NCI-H1930 (cell line): ENCODE data around the gene CDCP2.

ENCODE experiments used
- DNase-seq, 2 experiments: peaks; one replicate each; lab custom pipeline; 2025; lab: John Stamatoyannopoulos, UW

The CDCP2 gene

DNA sequence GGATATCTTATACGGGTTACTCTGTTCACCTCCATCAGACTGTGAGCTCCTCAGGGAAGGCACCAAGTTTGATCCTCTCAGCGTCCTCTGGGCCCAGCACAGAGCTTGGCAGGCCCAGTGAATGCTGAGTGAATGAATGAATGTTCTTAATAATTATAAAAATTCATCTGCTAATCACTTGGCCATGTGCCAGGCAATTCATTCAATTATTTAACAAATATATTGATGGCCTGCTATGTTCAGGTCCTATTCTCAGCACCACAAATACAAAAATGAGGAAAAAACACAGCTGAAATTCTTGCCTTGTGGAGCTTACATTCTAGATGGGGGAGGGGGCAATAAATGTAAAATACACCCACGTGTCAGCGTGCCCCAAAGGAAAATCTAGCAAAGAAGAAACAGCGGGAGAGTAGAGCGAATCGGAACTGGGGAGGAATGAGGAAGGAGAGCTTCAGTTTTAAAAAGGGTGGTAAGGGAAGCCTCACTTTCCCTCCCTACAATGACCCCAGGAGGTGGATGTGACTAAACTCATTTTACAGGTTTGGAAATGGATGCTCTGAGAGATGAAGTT, 15.8 kb downstream of the CDCP2 start:
- no peak for DNase-seq

DNA sequence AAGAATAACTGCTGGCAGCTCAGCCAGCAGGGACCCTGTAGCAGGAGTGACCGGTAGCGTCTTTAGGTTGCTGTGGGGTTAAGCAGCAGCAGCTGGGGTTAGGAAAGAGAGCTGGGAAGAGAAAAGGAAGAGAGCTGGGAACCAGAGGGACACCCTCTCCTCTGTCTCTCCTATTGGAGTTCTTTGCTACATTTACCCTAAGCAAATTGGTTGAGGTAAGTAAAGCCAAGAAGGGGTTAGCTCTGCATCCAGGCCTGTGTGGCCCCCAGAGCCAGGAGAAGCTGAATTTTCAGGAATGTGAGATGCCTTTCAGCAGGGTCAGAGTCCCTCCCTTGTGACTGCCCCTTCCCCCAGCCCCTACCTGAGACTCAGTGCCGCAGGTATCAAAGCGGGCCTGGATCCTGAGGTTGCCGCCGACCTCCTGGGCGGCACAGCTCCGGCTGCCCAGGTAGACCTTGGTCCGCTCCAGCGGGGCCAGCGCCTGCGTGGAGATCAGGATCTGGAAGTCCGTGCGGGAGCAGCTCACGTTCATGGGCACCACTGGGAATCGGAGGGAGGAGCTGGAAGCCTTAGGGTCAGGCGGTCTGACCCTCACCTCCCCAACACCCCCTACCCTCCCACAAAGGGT, 16.4 kb downstream of the CDCP2 start:
- no peak for DNase-seq

DNA sequence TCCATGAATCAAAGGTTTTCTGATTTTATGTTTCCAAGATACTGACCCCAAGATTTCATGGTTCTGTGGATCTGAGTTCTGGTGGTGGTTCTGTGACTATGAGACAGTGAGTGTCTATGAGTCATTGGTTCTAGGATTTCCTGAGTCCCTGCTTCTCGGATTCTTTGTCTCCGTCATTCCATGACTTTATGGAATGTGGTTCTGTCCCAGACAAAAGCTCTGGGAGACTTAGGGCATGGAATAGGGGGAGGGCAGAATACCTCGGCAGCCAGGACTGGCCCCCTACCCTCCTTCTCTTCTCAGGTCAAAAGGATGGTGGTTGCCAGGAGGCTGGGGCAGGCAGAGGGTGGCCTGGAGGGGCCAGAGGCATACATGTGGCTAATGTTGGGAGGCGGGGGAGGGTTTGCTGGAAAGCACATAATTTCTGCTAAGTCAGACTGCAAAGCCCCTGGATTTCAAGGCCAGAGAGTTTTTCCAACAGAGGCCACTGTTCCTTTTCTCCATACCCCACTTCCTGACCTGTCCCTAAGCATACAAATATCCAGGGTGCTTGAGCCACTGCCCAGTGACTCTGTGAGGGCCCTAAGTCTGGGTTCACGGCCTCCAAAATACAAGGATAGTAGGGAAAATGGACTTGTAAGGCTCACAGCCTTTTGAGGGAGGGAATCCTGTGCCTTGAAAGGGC, 17.2 kb downstream of the CDCP2 start:
- no peak for DNase-seq

DNA sequence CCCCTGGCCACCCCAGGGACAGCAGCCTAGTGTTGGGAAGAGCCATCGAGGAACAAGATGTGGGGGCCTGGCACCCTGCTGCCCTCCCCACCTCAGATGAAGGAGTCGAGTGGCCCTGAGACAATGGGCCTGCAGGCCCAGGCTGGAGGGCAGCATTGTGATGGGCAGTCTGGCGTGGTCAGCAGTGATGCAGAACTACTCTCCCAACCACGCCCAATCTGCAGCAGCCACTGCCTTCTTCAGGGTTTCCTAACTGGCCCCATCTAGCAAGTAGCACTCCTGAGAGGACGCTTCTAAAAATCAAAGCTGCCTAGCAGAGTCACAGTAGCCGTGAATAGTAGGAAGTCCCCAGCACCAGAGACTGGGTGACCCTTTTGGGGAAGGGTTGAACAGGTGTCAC, 18.5 kb downstream of the CDCP2 start:
- DNase-seq: no peak

DNA sequence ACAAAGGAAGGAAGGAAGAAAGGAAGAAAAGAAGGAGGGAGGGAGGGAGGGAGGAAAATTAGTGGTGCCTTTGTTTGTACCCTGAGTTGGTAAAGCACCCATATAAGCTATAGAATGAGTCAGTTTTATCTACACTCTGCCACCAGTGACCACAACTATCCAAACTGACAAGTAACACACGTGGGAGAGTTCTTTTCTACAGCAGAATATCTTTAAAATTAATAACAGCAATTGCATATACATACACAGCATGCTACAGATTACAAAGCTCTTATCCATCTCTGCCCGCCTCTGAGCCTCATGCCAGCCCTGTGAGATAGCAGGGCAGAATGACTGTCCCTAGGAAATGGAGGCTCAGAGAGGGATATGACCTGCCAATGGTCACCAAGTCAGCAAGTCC, 20.3 kb downstream of the CDCP2 start:
- no peak for DNase-seq

DNA sequence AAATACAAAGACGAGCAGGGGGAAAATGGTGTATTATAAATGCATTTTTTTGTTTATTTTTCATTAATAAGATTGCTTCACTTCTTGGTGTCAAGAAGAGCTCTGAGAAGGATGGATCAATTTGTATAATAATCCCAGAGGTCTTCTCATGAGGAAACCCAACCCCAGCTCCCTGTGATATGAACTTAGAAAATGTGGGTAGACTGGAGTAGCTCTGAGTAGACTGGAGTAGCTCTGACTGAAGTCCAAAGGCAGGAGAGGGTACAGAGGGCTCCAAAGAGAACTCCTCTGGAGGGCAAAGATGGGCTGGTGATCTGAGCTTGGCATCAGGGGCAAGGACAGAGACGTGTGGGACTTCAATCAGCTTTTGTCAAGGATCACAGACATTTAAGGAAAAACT, 21.4 kb downstream of the CDCP2 start:
- no peak for DNase-seq

DNA sequence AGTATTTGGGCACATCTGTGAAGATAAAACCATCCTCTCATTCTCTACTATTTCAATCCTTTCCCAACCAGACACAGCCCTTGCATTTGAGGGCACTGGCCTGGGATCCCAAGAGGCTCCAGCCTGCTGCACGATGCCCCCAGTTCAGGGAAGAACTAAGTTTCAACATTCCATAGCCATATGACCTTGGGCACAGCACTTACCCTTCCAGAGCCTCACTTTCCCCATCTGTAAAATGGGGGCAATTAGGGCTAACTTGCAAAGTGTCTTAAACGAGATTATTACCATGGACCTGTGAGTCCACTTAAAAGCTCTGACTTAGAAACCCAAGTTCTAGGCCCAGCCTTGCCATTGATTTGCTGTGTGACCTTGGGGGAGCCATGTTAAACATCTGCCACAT, 22.9 kb downstream of the CDCP2 start:
- no peak for DNase-seq

DNA sequence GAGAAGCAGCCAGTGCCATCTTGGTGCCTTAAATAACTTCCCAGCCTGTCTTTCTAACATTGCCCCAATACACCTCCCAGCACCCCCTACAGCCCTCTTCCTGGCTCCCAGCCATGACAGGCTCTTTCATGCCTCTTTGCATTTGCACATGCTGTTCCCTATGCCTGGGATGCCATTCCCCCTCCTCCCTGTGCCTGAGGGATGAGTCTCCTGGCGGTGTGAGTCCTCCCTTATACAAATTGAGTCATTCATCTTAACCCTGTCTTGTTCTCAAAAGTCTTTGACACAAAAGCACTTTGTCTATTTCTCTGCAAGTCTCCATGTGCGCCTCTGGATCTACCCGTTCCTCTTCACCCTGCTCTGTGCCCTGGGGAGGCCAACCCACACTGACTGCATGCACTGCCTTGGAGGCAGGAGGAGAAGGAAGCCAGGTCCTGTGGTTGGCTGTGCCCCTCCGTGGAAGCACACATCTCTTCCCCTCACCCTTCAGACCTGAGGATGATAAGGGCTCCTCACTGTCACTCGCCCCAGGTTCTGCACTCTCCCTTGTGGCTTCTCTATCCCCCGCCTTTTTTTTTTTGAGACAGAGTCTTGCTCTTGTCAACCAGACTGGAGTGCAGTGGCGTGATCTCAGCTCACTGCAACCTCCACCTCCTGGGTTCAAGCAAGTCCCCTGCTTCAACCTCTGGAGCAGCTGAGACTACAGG, 25.1 kb downstream of the CDCP2 start:
- DNase-seq: no peak

DNA sequence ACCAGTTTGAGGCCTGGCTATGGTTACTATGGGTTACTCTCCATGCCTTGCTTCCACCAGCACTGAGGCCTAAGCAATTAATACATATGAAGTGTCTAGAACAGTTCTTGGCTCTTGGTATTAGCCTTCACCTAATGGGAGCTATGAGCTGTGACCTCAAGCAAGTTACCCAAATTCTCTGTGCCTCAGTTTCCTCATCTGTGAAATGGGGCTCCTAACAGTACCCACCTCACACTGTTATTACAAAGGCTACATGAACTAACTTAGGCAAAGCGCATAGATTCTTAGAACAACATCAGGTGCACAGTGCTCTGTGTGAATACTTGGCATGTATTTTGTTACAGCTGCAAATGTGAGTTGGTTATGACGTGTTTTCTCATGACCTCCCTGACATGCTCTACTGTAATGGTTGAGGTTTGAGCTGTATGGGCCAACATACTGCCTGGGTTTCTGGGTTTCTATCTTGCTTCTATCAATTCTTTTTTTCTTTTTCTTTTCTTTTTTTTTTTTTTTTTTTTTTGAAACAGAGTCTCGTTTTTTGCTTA, 26.5 kb downstream of the CDCP2 start:
- DNase-seq: no peak

DNA sequence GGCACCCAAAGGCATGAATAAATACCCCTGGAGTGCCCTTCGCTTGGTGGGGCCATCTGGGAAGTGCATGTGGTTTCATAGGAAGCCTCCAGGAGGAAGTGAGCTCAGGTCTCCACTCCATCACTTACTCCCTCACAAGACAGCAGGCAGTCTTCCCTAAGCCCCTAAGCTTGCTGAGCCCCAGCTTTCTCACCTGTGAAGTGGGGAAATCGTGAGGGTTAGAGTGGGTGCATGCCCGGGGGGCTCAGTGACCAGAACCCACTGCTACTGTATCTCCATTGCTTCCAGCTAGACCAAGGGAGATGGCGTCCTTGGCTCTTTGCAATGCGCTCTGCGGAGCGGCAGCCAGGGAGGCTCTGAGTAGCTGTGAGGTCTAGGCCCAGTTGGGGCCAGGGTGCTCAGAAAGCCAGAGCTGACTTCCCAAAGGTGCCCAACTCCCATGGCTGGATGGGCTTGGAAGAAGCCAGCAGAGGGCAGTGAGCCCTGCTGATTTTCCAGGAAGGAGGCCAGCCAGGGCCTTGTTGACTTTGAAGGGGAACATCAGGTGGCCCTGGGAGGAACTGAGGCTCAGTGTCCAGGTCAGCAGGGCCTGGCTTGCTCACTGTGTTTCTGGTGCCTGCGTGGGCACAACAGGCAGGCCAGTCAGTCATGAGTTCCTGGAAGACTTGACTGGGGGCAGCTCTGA, 27.3 kb downstream of the CDCP2 start:
- DNase-seq: no peak

DNA sequence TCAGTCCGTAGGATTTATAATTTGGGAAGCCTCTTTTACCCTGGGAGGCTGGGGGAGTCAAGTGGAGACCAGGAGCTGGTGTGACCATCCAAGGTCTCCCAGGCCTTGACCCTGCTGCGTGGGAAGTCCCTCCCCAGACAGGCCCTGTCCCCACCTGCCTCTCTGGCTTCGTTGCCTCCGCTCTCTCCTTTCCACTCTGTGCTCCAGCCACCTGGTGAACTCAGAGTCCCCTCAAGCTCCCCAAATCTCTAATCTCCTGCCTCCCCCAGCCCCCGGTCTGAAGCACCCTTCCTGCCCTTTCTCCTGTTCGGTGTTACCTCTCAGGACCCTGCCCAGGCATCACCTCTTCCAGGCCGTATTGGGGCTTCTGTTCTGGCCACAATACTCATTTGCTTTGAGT, 27.9 kb downstream of the CDCP2 start:
- DNase-seq: no peak

DNA sequence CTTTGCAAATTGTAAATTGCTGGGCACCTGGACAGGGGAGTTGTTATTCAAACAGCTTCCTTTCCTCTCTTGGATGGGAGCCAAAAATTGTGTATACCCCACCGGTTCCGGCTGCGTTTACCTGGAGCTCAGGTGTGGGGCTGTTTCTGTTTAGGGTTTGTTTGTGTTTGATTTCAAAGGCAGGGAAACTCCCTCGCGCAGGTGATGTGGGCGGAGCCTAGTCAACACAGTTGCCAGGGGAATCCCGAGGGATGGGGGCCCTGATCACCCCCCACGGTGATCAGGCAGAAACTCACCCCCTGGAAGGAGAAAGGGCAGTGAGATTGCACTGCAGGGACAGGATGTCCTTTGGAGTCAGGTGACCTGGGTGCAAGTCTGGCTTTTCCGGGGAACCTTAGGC, 28.3 kb downstream of the CDCP2 start:
- DNase-seq: no peak

DNA sequence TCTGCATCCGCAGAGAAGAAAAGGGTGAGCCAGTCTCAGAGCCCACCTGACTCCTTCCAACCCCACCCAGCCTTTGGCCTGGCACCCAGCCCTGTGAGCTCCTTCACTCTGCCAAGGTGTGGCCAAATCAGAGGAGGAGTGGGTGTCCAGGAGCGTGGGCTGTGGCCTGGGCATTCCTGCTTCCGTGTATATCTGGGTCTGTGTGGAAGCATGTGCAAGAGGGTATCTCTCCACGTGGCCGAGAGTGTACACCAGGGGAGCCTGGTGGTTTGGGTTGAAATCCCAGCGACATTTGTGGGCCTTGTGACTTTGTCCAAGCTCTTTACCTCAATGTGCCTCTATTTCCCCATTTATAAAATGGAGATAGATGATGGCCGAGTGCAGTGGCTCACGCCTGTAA, 29.8 kb downstream of the CDCP2 start:
- no peak for DNase-seq

DNA sequence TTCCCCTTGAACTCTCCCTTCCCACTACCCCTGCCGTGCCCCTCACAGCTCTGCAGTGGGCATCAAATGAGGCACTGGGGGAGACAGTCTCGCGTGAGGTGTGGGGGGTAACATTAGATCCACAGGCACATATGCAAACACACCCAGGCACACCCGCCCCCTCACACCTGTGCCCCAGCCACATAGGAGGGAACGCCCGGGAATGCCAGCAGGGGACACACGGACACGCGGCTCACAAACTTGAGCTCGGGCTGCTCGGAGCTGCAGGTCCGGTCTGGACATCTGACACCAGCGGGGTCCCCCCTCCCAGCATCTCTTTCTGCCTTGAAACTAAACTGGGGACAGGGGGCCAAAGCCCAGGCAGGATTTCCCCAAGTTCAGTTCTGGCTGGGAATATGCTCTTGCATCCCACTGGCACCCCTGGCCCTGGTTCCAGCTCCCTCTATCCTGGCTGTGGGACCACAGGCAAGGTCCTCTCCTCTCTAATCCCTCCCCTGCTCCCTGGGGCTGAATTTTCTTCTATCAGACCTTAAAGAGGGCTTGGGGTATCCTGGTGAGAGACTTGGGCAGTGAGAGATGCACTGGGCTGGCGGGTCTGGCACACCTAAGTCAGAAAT, 30.6 kb downstream of the CDCP2 start:
- no peak for DNase-seq

DNA sequence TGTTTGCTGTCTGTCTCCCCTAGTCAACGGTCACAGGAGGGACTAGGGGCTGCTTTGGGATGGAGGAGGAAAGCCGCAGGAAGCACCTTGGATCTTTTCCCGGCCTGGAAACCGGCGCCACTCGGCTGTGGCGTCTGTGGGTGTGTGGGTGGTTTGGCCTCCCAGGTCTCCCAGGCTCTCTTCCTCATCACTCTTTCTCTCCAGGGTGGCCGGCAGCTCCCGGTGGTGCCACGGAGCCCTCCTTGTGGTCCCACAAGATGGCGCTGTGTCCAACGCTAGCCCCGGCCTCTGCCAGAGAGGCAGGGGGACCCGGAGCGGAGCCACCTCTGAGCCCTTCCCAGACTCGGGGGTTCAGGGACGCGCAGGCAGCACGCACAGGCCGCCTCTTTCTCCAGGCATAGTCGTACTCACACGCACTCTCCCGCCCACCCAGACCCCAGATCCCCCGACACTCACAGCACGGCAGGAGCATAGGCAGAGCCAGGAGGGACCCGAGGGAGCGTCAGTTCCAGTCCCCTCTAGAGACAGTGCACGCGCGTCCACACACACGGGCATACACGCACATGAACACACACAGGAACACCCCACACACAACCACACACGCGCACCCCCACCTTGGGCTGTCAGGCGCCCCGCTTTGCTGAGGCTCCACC, 31.2 kb downstream of the CDCP2 start:
- DNase-seq: peak; percentile 48 to 64

DNA sequence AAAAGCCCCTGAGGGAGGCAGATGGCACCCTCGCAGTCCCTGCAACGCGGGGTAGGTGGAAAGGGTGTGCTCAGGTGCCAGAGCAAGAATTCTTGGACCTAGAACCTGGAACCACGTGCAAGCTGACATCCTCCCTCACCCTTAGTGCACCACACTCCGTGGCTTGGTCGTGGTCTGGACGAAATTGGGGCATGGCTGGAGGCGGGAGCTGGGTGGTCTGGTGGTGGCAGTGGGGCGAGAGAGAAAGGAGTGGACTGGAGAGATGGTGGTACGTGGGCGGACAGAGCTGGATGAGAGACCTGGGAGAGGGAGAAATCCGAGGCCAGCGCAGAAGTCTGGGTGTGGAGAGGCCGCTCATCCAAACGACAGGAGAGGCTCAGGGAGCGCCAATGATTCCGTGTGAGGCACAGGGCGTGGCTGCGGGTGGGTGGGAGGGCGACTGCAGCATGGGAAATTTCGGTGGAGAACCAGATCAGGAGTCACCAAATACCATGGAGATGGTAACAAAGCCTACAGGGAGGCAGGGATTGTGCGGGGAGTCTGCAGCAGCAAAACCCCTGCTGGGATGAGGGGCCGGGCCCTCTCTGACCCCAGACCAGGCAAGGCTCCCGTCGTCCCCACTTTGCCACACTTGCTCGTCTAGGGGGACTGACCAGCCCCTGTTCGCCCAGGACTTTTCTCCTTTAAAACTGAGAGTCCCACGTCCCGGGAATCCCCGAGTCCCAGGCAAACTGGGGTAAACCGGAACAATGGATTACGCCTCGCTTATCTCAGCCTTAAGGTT, 31.9 kb downstream of the CDCP2 start:
- DNase-seq: no peak

DNA sequence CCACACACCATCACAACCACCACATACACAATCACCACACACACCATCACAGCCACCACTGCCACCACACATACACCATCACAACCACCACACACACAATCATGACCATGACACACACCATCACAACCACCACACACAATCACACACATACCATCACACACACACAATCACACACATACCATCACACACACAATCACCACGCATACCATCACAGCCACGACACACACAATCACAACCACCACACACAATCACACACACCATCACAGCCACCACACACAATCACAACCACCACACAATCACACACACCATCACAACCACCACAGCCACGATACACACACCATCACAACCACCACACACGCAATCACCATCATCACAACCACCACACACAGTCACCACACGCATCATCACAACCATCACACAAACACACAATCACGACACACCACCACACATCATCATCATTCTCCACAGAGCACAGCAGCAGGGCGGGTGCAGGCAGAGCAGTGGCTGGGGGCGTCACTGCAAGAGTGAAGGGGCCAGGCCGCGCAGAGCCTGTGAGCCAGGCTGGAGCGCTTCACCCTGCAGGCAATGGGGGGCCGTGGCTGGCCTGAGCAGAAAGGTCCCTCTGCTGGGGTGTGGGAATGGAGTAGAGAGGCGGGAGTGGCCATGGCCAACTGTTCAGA, 32.6 kb downstream of the CDCP2 start:
- DNase-seq: no peak

DNA sequence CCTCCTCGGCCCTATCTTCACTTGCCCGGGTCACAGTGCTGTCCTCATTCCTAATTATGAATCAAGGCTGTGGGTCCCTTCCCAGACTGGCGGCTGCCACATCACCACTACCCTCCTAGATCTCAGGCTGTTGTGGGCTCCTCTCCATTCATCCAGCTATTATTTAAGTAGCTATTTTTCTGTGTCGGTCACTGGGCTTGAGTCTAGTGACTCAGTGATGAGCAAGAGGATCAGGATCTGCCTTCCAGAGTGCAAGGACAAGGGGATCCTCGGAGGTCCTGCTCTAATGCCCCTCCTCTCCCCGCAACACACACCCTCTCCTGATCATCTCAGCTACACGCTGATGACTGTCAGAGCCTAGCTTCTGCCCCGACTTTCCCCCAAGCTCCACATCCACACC, 34.1 kb downstream of the CDCP2 start:
- DNase-seq: no peak

DNA sequence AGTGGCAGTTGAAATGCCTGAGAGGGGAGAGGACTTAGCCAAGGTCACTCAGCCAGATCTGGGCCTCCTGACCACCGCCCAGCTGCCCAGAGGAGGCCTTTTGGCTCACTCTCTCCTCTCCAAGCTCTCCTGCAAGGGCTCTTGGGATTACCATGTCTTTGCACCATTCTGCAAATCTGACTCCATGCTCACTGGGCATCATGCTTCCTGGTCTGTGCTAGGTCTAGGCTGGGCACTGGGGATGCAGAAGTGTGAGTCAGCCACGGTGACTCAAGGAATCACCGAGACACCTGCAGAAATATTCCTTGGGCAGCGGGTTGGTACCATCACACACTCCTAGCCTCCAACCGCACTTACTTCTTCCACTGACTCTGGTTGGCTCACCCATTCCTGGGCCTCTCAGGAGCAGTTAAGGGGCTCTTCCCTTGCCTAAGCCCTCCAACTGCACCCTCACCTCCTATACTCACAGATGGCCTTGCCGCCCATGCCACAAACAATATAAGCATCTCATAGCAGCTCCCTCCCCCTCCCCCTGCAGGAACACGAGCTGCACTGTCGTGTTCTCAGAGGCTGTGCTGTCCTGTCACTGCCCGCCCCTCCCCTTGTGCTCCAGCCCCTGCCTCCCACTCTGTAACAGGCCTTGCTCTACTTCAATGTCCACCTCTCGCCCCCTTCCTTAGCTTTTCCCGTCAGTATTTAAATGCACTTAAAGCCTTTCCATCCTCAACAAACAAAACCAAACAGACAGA, 34.8 kb downstream of the CDCP2 start:
- DNase-seq: no peak
